ENCODE data around the gene ANK2.

ANK2 gene

GRCh38 chr4:113189546-113189945 lies 140.1 kb downstream of the ANK2 start:
- Histone ChIP-seq H3K27me3 (ENCODE audit: insufficient read depth, low read length, poor library complexity) (no peaks in the 10 kb centered on the region), H3K4me3 (ENCODE audit: low read depth in 1 of 2, low read length in 2 of 2) (no peak overlapping the region), H3K4me2 (ENCODE audit: insufficient read depth, low read length) (no peak overlapping the region), H4K20me1 (ENCODE audit: insufficient read depth, low read length) (no peaks in the 10 kb centered on the region), H2AFZ (ENCODE audit: low read depth, low read length) (no peak overlapping the region), H3K9ac (ENCODE audit: low read depth, low read length) (no peak overlapping the region), H3K27ac (ENCODE audit: low read length) (no peak overlapping the region), H3K9me3 (ENCODE audit: insufficient read depth, low read length, severe bottlenecking) (no peaks in the 10 kb centered on the region), H3K36me3 (ENCODE audit: insufficient read depth, low read length) (no peaks in the 10 kb centered on the region), H3K4me1 (ENCODE audit: insufficient read depth, low read length) (no peaks in the 10 kb centered on the region), H3K79me2 (ENCODE audit: insufficient read depth, low read length) (no peaks in the 10 kb centered on the region)
- no peak for TF ChIP-seq CTCF (IDR thresholded peaks at IDR 0.05; ENCODE audit: borderline replicate concordance, extremely low read depth, low read length, poor library complexity, severe bottlenecking)
- ATAC-seq (ENCODE audit: insufficient read depth, low read depth) (no peak), DNase-seq (no peak)

- no peaks in the 10 kb centered on the region for H3K36me3 ChIP-seq (ENCODE audit: insufficient read depth, low read length)
- no peak overlapping the region for H3K4me3 ChIP-seq (ENCODE audit: low read depth in 1 of 2, low read length in 2 of 2)
- no peaks in the 10 kb centered on the region for H3K4me1 ChIP-seq (ENCODE audit: insufficient read depth, low read length)
- no peak overlapping the region for H3K4me2 ChIP-seq (ENCODE audit: insufficient read depth, low read length)
- ATAC-seq (ENCODE audit: insufficient read depth, low read depth) = no peak
- no peaks in the 10 kb centered on the region for H4K20me1 ChIP-seq (ENCODE audit: insufficient read depth, low read length)
- H3K27me3 ChIP-seq (ENCODE audit: insufficient read depth, low read length, poor library complexity) = no peaks in the 10 kb centered on the region
- H3K79me2 ChIP-seq (ENCODE audit: insufficient read depth, low read length) = no peaks in the 10 kb centered on the region
- H3K9ac ChIP-seq (ENCODE audit: low read depth, low read length) = no peak overlapping the region
- no peak for DNase-seq
- no peaks in the 10 kb centered on the region for H3K9me3 ChIP-seq (ENCODE audit: insufficient read depth, low read length, severe bottlenecking)
- H3K27ac ChIP-seq (ENCODE audit: low read length) = no peak overlapping the region
- H2AFZ ChIP-seq (ENCODE audit: low read depth, low read length) = no peak overlapping the region
- TF ChIP-seq CTCF (IDR thresholded peaks at IDR 0.05; ENCODE audit: borderline replicate concordance, extremely low read depth, low read length, poor library complexity, severe bottlenecking) (no peak), EZH2 (IDR thresholded peaks at IDR 0.05; ENCODE audit: borderline replicate concordance, low read depth, low read length, severe bottlenecking) (no peak)
These were observed 159.7 kb downstream of the ANK2 start for GRCh38 chr4:113209153-113209552.

GRCh38 chr4:113209652-113210320 lies 160.3 kb downstream of the ANK2 start:
- H3K79me2 ChIP-seq (ENCODE audit: insufficient read depth, low read length) = no peaks in the 10 kb centered on the region
- H3K9ac ChIP-seq (ENCODE audit: low read depth, low read length) = no peak overlapping the region
- no peak overlapping the region for H3K27ac ChIP-seq (ENCODE audit: low read length)
- H3K4me2 ChIP-seq (ENCODE audit: insufficient read depth, low read length) = no peak overlapping the region
- H2AFZ ChIP-seq (ENCODE audit: low read depth, low read length) = no peak overlapping the region
- H3K4me1 ChIP-seq (ENCODE audit: insufficient read depth, low read length) = no peaks in the 10 kb centered on the region
- DNase-seq (no peak), ATAC-seq (ENCODE audit: insufficient read depth, low read depth) (no peak)
- H3K36me3 ChIP-seq (ENCODE audit: insufficient read depth, low read length) = no peaks in the 10 kb centered on the region
- H3K9me3 ChIP-seq (ENCODE audit: insufficient read depth, low read length, severe bottlenecking) = no peaks in the 10 kb centered on the region
- no peaks in the 10 kb centered on the region for H4K20me1 ChIP-seq (ENCODE audit: insufficient read depth, low read length)
- no peak for TF ChIP-seq CTCF (IDR thresholded peaks at IDR 0.05; ENCODE audit: borderline replicate concordance, extremely low read depth, low read length, poor library complexity, severe bottlenecking)
- TF ChIP-seq EZH2 (IDR thresholded peaks at IDR 0.05; ENCODE audit: borderline replicate concordance, low read depth, low read length, severe bottlenecking) = no peak
- H3K27me3 ChIP-seq (ENCODE audit: insufficient read depth, low read length, poor library complexity) = no peaks in the 10 kb centered on the region
- H3K4me3 ChIP-seq (ENCODE audit: low read depth in 1 of 2, low read length in 2 of 2) = no peak overlapping the region

GRCh38 chr4:113212613-113213012 lies 163.2 kb downstream of the ANK2 start:
- Histone ChIP-seq H4K20me1 (ENCODE audit: insufficient read depth, low read length) (no peaks in the 10 kb centered on the region), H3K27ac (ENCODE audit: low read length) (no peak overlapping the region), H3K4me1 (ENCODE audit: insufficient read depth, low read length) (no peaks in the 10 kb centered on the region), H3K9me3 (ENCODE audit: insufficient read depth, low read length, severe bottlenecking) (no peaks in the 10 kb centered on the region), H3K9ac (ENCODE audit: low read depth, low read length) (no peak overlapping the region), H3K4me2 (ENCODE audit: insufficient read depth, low read length) (no peak overlapping the region), H3K36me3 (ENCODE audit: insufficient read depth, low read length) (no peaks in the 10 kb centered on the region), H3K4me3 (ENCODE audit: low read depth in 1 of 2, low read length in 2 of 2) (no peak overlapping the region), H2AFZ (ENCODE audit: low read depth, low read length) (no peak overlapping the region), H3K79me2 (ENCODE audit: insufficient read depth, low read length) (no peaks in the 10 kb centered on the region), H3K27me3 (ENCODE audit: insufficient read depth, low read length, poor library complexity) (no peaks in the 10 kb centered on the region)
- DNase-seq (no peak), ATAC-seq (ENCODE audit: insufficient read depth, low read depth) (no peak)
- TF ChIP-seq EZH2 (IDR thresholded peaks at IDR 0.05; ENCODE audit: borderline replicate concordance, low read depth, low read length, severe bottlenecking) (no peak), CTCF (IDR thresholded peaks at IDR 0.05; ENCODE audit: borderline replicate concordance, extremely low read depth, low read length, poor library complexity, severe bottlenecking) (no peak)
